Caki2 (cell line): Measurements from ENCODE around the gene VSX1. TPM values are rescaled to one million over a fixed set of nuclear protein-coding genes. Genes with fewer than 3 reads are reported as not detected.

Experiments
- DNase-seq: peaks from one replicate; pipeline ENCODE4 v3.0.0-alpha.2; 2015; ENCODE audit warnings: low read depth
- in situ Hi-C: cut with HindIII; loops from 2 replicates; pipeline ENCODE4 v1.10.0; 2016; ENCODE audit warnings: low sequenced_read_pairs, low pct_unique_long_range_greater_than_20kb, mixed read lengths
- total RNA-seq: library from RNA; depleted of rRNA; stranded (reverse); fragments of >200 nt; shearing (Covaris generic); gene quantifications from 2 replicates; pipeline ENCODE4 v1.2.3, GENCODE V29; 2014; ENCODE audit warnings: low replicate concordance; rRNA removed

The VSX1 gene
- total RNA-seq, 1 experiment from 2014 or later, result not detected

- in situ Hi-C loops, result no loop called here
- no peak for DNase-seq
Measured at GRCh38 chr20:25033924-25034300, 48.0 kb downstream of the VSX1 start.

GRCh38 chr20:25033265-25033923 lies 48.5 kb downstream of the VSX1 start:
- in situ Hi-C loops, result no loop called here

GRCh38 chr20:25032478-25033264 lies 49.3 kb downstream of the VSX1 start:
- in situ Hi-C loops, result no loop called here
- DNase-seq, result no peak

More at GRCh38 chr20:25033265-25033923, 48.5 kb downstream of the VSX1 start:
- DNase-seq, result no peak

GRCh38 chr20:25032065-25032477 lies 49.9 kb downstream of the VSX1 start:
- in situ Hi-C loops, result no loop called here
- DNase-seq, result no peak

GRCh38 chr20:25031241-25031640 lies 50.7 kb downstream of the VSX1 start:
- in situ Hi-C loops, result no loop called here
- DNase-seq, result no peak

GRCh38 chr20:25030649-25031207 lies 51.2 kb downstream of the VSX1 start:
- DNase-seq, result no peak
- in situ Hi-C loops, result no loop called here

GRCh38 chr20:25030007-25030648 lies 51.8 kb downstream of the VSX1 start:
- no peak for DNase-seq
- in situ Hi-C loops, result no loop called here

- in situ Hi-C loops, result no loop called here
- no peak for DNase-seq
Measured at GRCh38 chr20:25025986-25026605, 55.8 kb downstream of the VSX1 start.

Other genes with a start within 250 kb of the VSX1 start
- gene CST7, start 132.9 kb downstream of the VSX1 start, total RNA-seq, result not detected in 2 replicates
- 130 and 132 TPM in 2 replicates for gene APMAP, start 89.4 kb downstream of the VSX1 start, total RNA-seq
- 17.6 and 18.0 TPM in 2 replicates for gene ACSS1, start 24.0 kb downstream of the VSX1 start, total RNA-seq
- 88.4 and 122 TPM in 2 replicates for gene ENTPD6, start 113.6 kb upstream of the VSX1 start, total RNA-seq
- gene PYGB, start 165.9 kb upstream of the VSX1 start, total RNA-seq, result 288 and 323 TPM in 2 replicates